HG03521 (cell line): Measurements from ENCODE around the gene DCUN1D2.

Experiments
- ATAC-seq: cut with Tn5 transposase; IDR thresholded peaks from one replicate; pipeline ENCODE4 v1.9.1; 2021; ENCODE audit warnings: mild to moderate bottlenecking, moderate library complexity; ENCODE audit not compliant: unreplicated experiment

DCUN1D2 gene

DNA sequence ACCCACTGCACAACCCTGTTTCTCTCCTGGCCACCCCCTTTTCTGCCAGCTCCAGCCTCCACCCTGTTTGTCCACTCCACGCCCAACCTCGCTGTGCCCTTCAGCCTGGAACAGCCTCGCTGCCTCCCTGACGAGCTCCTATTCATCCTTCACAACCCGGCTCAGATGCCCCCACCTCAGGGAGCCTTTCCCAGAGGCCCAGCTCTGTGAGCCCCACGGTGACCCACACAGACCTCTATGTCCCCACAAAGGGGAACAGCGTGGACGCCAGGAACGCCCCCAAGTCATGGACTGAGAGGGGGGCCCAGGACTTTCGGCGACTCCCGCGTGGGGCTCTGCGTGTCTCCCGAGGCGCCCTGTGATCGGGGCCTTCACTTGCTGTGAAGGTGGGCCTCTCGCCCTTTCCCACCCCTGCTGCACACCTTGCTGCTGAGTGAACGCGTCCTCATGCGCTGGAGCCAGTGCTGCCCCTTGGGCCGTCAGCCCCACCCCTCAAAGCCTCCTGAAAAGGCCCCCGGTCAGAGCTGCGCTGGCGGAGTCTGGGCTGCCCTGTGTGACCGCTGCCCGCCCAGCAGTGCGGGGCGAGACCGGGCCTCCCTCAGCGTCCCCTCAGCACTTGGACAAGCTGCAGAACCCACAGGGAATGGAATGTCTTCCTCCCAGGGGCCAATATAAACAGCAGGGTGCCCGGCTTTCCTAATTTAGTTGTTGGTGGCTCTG is 77.2 kb downstream of the DCUN1D2 start:
- no peak for ATAC-seq

DNA sequence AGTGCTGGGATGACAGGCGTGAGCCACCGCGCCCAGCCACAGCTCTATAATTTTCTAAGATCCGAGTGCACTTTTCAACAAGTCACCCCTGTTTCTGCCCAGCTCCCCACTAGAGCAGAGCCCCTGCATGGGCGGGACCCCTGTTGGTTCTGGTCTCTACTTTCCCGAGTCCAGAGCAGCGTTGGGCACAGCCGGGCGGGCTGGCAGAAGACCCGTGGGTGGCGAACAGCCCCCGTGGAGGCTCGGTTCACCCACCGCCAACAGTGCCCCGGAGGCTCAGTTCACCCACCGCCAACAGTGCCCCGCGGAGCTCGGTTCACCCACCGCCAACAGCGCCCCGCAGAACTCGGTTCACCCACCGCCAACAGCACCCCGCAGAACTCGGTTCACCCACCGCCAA is 78.1 kb downstream of the DCUN1D2 start:
- ATAC-seq: no peak

DNA sequence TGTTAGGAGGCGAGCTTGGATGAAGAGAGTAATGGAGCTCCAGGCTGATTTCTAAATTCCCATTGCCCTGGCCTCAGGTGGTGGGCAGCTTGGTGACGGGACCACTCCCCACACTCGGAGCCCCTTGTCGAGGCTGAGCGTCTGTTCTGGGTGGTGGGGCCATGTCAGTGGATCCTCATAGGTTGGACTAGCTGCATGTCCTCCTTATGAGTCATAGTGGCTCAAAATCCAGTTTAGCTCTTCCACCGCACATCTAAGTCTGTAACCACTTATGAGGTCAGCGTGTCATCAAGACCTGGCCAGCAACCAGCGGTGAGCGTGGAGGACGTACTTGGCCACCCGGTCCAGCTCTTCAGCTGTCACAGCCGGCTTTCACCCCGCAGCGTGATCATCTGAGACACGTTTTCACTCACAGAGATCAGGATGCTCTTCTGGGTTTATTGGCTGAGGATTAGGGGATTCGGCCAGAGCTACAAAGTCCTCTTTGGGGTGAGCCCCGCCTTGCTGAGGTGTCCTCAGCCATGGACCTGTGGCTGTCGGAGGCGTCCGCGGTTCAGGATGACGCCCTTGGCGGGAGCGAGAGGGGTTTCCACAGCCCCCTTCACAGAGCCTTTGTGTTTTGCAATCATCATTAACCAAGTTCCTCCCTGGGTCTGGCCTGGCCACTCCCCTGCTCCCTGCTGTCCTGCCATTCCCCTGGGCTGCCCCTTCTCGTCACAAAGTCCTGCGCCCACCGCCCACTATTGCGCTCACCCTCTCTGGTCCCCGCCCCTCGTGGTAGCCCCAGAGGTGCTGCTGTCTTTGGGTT is 79.1 kb downstream of the DCUN1D2 start:
- ATAC-seq: no peak

DNA sequence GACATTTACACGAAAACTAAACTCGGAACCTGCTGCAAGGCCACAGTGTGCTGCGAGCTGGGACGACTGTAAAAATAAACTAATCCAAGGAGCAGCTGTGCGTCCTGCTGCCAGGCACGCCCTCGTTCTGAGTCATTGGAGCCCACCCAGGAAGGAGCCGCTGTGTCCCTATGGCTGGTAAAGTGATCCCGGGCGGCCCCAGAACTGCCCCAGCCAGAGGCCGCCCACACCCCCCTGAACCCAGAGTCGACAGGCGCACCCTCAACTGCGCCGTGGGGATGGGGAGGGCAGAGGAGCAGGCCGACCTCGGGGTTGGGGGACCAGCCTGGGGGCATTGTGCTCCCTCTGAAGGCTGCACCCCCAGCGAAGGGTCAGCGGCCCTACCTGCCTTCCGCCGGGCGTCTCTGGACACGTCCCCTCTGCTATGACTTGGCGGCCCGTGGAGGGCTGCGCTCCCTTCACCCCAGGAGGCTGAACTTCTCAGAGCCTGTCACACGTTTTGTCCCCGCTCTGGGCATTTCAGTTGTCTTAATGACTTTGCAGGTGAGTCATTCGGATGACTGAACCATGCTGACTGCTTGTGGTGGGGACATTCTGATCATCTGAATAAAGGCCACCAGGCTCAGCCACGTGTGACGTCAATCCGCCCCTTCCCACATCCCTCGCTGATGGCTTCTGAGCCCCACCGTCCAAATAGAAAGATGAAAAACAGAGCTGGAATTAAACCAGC is 79.9 kb downstream of the DCUN1D2 start:
- ATAC-seq: no peak

- ATAC-seq: no peak
Observed at GRCh38 chr13:113408562-113408961, 81.9 kb downstream of the DCUN1D2 start.

DNA sequence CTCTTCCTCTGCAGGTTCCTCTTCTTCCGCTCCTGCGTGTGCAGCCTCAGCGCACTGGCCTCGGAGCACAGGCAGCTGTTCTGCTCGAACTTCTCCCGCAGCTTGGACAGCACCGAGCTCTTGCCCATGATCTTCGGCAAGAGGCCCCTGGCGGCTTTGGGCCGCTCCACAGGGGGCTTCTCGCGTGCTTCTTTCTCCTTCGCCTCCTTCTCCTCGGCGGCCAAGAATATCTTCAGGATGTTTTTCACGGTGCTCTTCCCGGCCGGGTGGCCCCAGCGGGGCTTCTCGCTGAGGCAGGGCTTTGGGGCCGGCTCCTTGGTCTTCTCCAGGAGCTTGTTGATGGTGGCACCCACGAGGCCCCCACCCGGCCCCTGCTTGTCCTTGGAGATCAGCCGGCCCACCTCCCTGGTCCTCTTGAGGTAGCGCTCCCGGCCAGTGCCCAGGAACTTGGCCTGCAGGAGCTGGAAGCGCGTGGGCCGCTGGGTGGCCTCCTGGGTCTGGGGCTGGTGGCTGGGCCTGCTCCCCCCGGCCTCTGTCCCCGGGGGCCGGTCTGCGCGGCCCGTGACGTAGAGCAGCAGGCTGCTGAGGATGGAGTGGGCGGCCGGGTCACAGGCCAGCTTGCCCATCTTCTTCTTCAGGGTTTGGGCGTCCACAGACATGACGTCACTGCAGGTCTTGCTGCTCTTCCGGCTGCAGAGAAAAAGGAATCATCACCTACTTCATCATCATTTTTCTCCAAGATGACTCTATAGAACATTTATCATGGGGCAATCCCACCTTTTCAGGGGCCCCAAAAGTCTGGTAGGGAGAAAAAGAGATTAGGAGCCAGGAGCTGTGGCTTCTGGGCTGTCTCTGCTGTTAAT is 82.7 kb downstream of the DCUN1D2 start:
- no peak for ATAC-seq

DNA sequence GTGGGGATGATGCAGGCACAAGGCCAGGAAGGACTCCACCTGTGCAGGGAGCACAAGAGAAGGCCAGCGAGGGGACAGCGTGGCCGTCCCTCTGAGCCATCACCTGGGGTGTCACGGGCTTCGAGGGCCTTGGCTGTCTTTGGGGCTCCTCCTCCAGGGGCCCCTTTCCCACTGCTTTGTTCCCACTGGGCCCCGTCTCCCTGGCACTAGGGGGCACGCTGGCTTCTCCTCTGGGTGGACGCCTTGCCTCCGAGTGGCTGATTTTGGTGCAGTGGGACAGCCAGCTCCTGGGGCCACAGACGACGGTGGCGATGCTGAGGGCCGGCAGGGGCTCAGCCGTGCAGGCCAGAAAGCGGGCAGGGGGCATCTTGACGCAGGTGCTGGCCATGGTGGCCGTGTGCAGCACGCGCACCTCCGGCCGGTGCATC is 83.4 kb downstream of the DCUN1D2 start:
- no peak for ATAC-seq

- no peak for ATAC-seq
Observed at GRCh38 chr13:113406321-113407102, 84.0 kb downstream of the DCUN1D2 start.
